Activated T-helper 17 cell treated with anti-CD3 and anti-CD28 coated beads, Interleukin-2, amount 50 U/mL, for 72 hours (primary cell): ENCODE results near the gene PLEKHO2. TPM values are rescaled to one million over a fixed set of nuclear protein-coding genes. Genes with fewer than 3 reads are reported as not detected.

Experiments
- ATAC-seq: fragments of 150-1000 bp; cut with Tn5 transposase; replicated peaks from 2 replicates; pipeline ENCODE4 v1.10.0; 2021; ENCODE audit warnings: mild to moderate bottlenecking, moderate library complexity
- H3K27ac Mint-ChIP-seq: one replicate; pipeline ENCODE4 v1.8.0; 2022; ENCODE audit warnings: mixed read lengths
- H3K27me3 Mint-ChIP-seq: one replicate; pipeline ENCODE4 v1.8.0; 2022; ENCODE audit warnings: mixed read lengths
- H3K36me3 Mint-ChIP-seq: one replicate; pipeline ENCODE4 v1.8.0; 2022; ENCODE audit warnings: low read depth, mild to moderate bottlenecking, mixed read lengths
- H3K4me1 Mint-ChIP-seq: one replicate; pipeline ENCODE4 v1.8.0; 2022; ENCODE audit warnings: mixed read lengths
- H3K4me3 Mint-ChIP-seq: one replicate; pipeline ENCODE4 v1.8.0; 2022; ENCODE audit warnings: mild to moderate bottlenecking, mixed read lengths
- H3K9me3 Mint-ChIP-seq: one replicate; pipeline ENCODE4 v1.8.0; 2022; ENCODE audit warnings: mixed read lengths
- total RNA-seq, 2 donors: library from RNA; stranded (reverse); gene quantifications; one replicate each; pipeline ENCODE4 v1.2.3, GENCODE V29; 2022

Gene PLEKHO2
- total RNA-seq, 2 donors from 2014 or later = 21.8 to 25.9 TPM

DNA sequence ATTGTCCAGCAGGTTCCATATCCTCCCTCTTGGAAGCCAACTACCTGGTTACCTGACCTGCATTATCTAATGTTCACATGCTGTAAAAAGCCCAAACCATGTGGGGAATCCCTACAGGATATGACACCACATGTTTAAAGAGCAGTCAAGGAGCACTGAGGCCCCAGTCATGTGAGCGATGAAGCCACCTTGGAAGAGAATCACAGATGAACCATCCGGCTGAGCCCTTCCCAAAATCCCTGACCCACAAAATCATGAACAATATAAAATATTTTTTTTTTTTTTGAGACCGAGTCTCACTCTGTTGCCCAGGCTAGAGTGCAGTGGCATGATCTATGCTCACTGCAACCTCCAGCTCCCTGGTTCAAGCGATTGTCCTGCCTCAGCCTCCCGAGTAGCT, 59.4 kb downstream of the PLEKHO2 start:
- Mint-ChIP-seq H3K27ac (no peak overlapping the region), H3K36me3 (no peaks in the 10 kb centered on the region), H3K4me1 (peaks cover 32% of the 10 kb centered on the region), H3K9me3 (peaks cover 5% of the 10 kb centered on the region), H3K4me3 (no peak overlapping the region), H3K27me3 (no peaks in the 10 kb centered on the region)
- ATAC-seq = no peak

DNA sequence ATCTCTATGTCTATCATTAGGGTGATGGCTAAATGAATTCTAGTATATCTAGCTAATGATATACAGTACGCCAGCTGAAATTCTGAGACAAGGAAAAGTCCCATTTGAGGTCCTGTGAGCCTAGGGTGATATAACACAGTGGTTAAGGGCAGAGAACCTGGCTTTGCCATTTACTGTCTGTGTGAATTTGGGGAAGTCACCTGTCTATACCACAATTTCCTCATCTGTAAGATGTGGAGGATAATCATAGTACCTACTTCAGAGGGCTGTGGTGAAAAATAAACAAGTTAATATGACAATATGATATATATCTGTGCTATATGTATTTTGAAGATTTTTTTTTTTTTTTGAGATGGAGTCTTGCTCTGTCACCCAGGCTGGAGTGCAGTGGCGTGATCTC, 60.2 kb downstream of the PLEKHO2 start:
- ATAC-seq = peak; percentile 76
- Mint-ChIP-seq H3K36me3 (no peaks in the 10 kb centered on the region), H3K27ac (peak overlapping the region; percentile 10), H3K27me3 (no peaks in the 10 kb centered on the region), H3K4me1 (peaks cover 26% of the 10 kb centered on the region), H3K9me3 (peaks cover 5% of the 10 kb centered on the region), H3K4me3 (peak overlapping the region; percentile 34)

DNA sequence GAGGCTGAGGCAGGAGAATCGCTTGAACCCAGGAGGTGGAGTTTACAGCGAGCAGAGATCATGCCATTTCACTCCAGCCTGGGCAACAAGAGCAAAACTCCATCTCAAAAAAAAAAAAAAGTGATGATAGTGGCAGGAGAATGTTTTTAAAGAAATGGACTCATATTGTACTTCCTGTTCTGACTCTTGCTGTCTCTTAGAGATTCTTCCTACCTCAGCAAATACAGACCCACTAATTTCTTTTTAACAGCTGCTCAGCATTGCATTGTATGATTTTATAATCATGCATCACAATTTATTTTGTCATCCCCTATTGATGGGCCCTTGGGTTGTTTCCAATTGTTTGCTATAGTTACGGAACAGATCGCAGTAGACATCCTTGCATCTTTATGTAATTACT, 61.1 kb downstream of the PLEKHO2 start:
- Mint-ChIP-seq H3K27ac (peak overlapping the region; percentile 10), H3K9me3 (peaks cover 5% of the 10 kb centered on the region), H3K27me3 (no peaks in the 10 kb centered on the region), H3K4me3 (peak overlapping the region; percentile 34), H3K36me3 (no peaks in the 10 kb centered on the region), H3K4me1 (peaks cover 26% of the 10 kb centered on the region)
- peak; percentile 61 for ATAC-seq

GRCh38 chr15:64903326-64903950, 61.7 kb downstream of the PLEKHO2 start:
- Mint-ChIP-seq H3K9me3 (peaks cover 5% of the 10 kb centered on the region), H3K27me3 (no peaks in the 10 kb centered on the region), H3K4me3 (peak overlapping the region; percentile 34), H3K27ac (peak overlapping the region; percentile 10), H3K36me3 (no peaks in the 10 kb centered on the region), H3K4me1 (peaks cover 26% of the 10 kb centered on the region)
- peak; percentile 37 for ATAC-seq

- Mint-ChIP-seq H3K4me3 (peak overlapping the region; percentile 31), H3K27me3 (no peaks in the 10 kb centered on the region), H3K36me3 (no peaks in the 10 kb centered on the region), H3K4me1 (peaks cover 26% of the 10 kb centered on the region), H3K9me3 (peaks cover 5% of the 10 kb centered on the region), H3K27ac (no peak overlapping the region)
- ATAC-seq = no peak
Measured at GRCh38 chr15:64904189-64904588, 62.5 kb downstream of the PLEKHO2 start.

DNA sequence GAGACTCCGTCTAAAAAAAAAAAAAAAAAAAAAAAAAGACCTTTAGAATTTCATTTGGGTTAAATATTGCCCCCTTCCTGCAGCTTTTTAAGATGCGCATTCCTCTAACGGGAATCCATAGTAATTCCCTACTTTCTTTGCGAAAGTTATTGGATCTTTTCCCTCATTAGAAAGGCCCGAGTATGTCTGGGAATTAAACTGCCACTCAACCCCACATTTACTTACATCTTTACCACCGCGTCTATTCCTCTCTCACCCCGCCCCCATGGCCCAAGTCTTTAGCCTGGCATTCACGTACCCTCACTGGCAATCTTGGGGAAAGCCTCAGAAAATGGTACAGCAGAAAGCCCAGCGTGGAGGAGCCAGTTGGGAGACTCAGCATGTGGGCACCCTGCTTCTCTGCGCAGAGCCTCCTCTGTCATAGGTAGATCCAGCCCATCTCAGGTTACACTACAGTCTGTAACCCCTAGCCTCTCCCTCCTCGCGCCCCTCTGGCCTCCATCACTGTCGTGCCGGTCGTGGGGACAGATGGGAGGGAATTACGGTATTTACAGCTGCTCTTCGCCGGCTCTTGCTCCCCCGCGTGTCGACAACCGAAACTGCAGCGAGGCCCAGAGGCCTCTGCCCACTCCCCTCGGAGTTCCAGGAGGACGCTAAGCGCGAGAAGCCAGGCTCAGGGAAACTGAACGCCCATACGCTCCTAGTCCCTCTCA, 63.6 kb downstream of the PLEKHO2 start:
- ATAC-seq = peak; percentile 78
- Mint-ChIP-seq H3K9me3 (peaks cover 5% of the 10 kb centered on the region), H3K27me3 (no peaks in the 10 kb centered on the region), H3K36me3 (no peaks in the 10 kb centered on the region), H3K4me1 (peaks cover 26% of the 10 kb centered on the region), H3K4me3 (peak overlapping the region; percentile 79), H3K27ac (peak overlapping the region; percentile 76)

GRCh38 chr15:64905941-64906340, 64.2 kb downstream of the PLEKHO2 start:
- Mint-ChIP-seq H3K9me3 (peaks cover 2% of the 10 kb centered on the region), H3K27me3 (peaks cover under 1% of the 10 kb centered on the region), H3K27ac (peak overlapping the region; percentile 76), H3K4me1 (peaks cover 26% of the 10 kb centered on the region), H3K4me3 (peak overlapping the region; percentile 79), H3K36me3 (no peaks in the 10 kb centered on the region)
- no peak for ATAC-seq

- Mint-ChIP-seq H3K9me3 (no peaks in the 10 kb centered on the region), H3K4me3 (no peak overlapping the region), H3K36me3 (no peaks in the 10 kb centered on the region), H3K27me3 (peaks cover 5% of the 10 kb centered on the region), H3K27ac (no peak overlapping the region), H3K4me1 (peaks cover 31% of the 10 kb centered on the region)
- no peak for ATAC-seq
Measured at GRCh38 chr15:64906402-64906801, 64.7 kb downstream of the PLEKHO2 start.

DNA sequence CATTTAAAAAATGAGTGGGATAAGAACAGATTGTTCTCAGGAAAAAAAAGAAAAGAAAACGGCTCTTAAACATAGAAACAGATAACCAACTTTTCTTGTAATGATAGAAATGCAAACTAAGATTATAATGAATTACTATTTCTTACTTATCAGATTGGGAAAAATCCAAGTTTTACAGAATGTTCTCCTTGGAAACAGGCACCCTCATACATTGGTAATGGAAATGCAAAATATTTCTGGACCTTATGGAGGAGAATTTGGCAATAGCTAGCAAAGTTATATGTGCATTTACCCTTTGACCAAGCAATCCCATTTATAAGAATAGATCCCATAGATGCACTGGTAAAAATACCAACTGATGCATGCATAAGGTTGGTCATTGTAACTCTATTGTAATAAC, 66.3 kb downstream of the PLEKHO2 start:
- Mint-ChIP-seq H3K9me3 (no peaks in the 10 kb centered on the region), H3K4me1 (peaks cover 24% of the 10 kb centered on the region), H3K36me3 (no peaks in the 10 kb centered on the region), H3K27ac (no peak overlapping the region), H3K27me3 (peaks cover 5% of the 10 kb centered on the region), H3K4me3 (no peak overlapping the region)
- ATAC-seq = no peak

DNA sequence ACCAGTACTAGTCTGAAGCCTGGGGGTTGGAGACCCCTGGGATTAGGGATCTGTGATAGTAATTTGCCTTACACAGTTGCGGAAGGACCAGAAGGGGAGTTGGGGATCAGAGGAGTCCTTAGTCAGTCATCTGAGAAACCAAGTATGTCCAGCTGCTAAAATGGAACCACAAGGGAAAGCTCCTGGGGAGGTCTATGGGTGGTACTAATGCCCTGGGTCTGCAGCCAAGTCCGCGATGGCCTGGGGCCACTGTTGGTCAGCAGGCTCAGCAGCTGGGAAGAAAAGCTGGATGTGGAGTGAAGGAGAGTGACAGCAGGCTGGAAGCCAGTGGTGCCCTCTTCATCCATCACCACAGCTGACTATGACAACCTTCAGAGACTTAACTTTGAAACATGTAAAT, 67.8 kb downstream of the PLEKHO2 start:
- no peak for ATAC-seq
- H3K36me3 Mint-ChIP-seq = no peaks in the 10 kb centered on the region
- peaks cover 5% of the 10 kb centered on the region for H3K27me3 Mint-ChIP-seq
- no peak overlapping the region for H3K4me3 Mint-ChIP-seq
- H3K4me1 Mint-ChIP-seq = peaks cover 12% of the 10 kb centered on the region
- H3K27ac Mint-ChIP-seq = no peak overlapping the region
- H3K9me3 Mint-ChIP-seq = no peaks in the 10 kb centered on the region

- peaks cover 6% of the 10 kb centered on the region for H3K4me1 Mint-ChIP-seq
- peak within 1 kb of the TSS; percentile 74 for H3K4me3 Mint-ChIP-seq
- ATAC-seq = peak; percentile 94
- H3K36me3 Mint-ChIP-seq = no peaks in the 10 kb centered on the region
- no peaks in the 10 kb centered on the region for H3K9me3 Mint-ChIP-seq
- H3K27me3 Mint-ChIP-seq = peaks cover 5% of the 10 kb centered on the region
- no peak within 1 kb of the TSS for H3K27ac Mint-ChIP-seq
Measured at GRCh38 chr15:64911311-64912186, 69.8 kb downstream of the PLEKHO2 start, which contains the start of gene ANKDD1A. TSS of gene ANKDD1A (plus strand) at chr15:64911902. CDS start at chr15:64911931, 29 bp downstream.

GRCh38 chr15:64912379-64913325, 70.9 kb downstream of the PLEKHO2 start:
- Mint-ChIP-seq H3K36me3 (no peaks in the 10 kb centered on the region), H3K9me3 (no peaks in the 10 kb centered on the region), H3K4me3 (peak overlapping the region; percentile 39), H3K4me1 (peaks cover 6% of the 10 kb centered on the region), H3K27me3 (peaks cover 5% of the 10 kb centered on the region), H3K27ac (no peak overlapping the region)
- no peak for ATAC-seq

DNA sequence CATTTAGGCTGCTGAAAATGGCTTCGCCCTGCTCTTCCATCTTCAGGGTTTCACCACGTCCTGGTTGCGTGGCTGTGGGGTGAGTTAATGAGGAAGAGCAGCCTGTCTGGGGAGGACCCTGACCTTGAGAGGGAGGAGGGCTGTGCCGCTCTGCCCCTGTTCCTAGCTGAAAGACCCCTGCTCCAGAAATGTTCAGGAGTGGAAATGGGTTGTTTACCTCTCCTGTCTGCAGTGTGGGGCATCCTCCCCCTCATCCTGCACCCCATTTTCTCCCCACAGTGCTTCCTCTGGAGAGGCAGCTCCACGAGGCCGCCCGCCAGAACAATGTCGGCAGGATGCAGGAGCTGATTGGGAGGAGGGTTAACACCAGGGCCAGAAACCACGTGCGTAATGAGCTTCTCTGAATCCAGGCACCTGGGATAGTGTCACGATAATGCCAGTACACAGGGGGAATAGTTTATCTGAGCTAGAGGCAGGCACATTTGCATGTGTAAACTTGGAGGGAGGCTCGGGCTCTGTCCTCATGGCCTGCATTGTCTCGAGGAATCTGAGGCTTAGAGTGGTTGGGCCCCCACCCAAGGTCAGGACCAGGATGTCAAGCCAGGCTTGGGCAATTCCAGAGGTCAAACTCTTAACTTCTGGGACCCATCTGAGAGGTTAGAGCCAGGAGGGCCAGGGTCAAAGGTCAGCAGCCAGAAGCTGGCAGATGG, 74.0 kb downstream of the PLEKHO2 start:
- no peaks in the 10 kb centered on the region for H3K36me3 Mint-ChIP-seq
- no peaks in the 10 kb centered on the region for H3K9me3 Mint-ChIP-seq
- no peak overlapping the region for H3K27ac Mint-ChIP-seq
- no peak overlapping the region for H3K4me3 Mint-ChIP-seq
- no peak for ATAC-seq
- H3K27me3 Mint-ChIP-seq = peaks cover 5% of the 10 kb centered on the region
- peaks cover 6% of the 10 kb centered on the region for H3K4me1 Mint-ChIP-seq
